Ishikawa (cell line): Measurements from ENCODE around the gene DCAKD.

ENCODE experiments used
- CEBPB ChIP-seq: IDR thresholded peaks from 2 replicates; pipeline ENCODE4 v1.6.1; 2012
- CREB1 ChIP-seq: IDR thresholded peaks from 2 replicates; pipeline ENCODE4 v1.6.1; 2012; ENCODE audit warnings: low read depth
- EGR1 ChIP-seq: IDR thresholded peaks from 2 replicates; pipeline ENCODE4 v1.6.1; 2012
- EP300 ChIP-seq: IDR thresholded peaks from 2 replicates; pipeline ENCODE4 v1.6.1; 2012; ENCODE audit warnings: borderline replicate concordance
- FOXM1 ChIP-seq: IDR thresholded peaks from 2 replicates; pipeline ENCODE4 v1.6.1; 2012; ENCODE audit warnings: low read depth, borderline replicate concordance
- NFIC ChIP-seq: IDR thresholded peaks from 2 replicates; pipeline ENCODE4 v1.6.1; 2012
- RAD21 ChIP-seq: IDR thresholded peaks from 2 replicates; pipeline ENCODE4 v1.6.1; 2012; ENCODE audit warnings: low read depth
- TAF1 ChIP-seq: IDR thresholded peaks from 2 replicates; pipeline ENCODE4 v1.6.1; 2012; ENCODE audit warnings: low read depth, mild to moderate bottlenecking
- TCF12 ChIP-seq: IDR thresholded peaks from 2 replicates; pipeline ENCODE4 v1.6.1; 2012; ENCODE audit warnings: low read depth
- TEAD4 ChIP-seq: IDR thresholded peaks from 2 replicates; pipeline ENCODE4 v1.6.1; 2012
- YY1 ChIP-seq: IDR thresholded peaks from 2 replicates; pipeline ENCODE4 v1.6.1; 2012; ENCODE audit warnings: low read depth
- ZBTB7A ChIP-seq: IDR thresholded peaks from 2 replicates; pipeline ENCODE4 v1.6.1; 2012; ENCODE audit warnings: low read depth
- TF ChIP-seq, protein P1 (sequence below): IDR thresholded peaks from 2 replicates; pipeline ENCODE4 v1.6.1; 2012
- TF ChIP-seq, protein P2 (sequence below): IDR thresholded peaks from 2 replicates; pipeline ENCODE4 v1.6.1; 2012
- TF ChIP-seq, protein P3 (sequence below): IDR thresholded peaks from 2 replicates; pipeline ENCODE4 v1.6.1; 2012; ENCODE audit warnings: low read depth, mild to moderate bottlenecking

The DCAKD gene

DNA sequence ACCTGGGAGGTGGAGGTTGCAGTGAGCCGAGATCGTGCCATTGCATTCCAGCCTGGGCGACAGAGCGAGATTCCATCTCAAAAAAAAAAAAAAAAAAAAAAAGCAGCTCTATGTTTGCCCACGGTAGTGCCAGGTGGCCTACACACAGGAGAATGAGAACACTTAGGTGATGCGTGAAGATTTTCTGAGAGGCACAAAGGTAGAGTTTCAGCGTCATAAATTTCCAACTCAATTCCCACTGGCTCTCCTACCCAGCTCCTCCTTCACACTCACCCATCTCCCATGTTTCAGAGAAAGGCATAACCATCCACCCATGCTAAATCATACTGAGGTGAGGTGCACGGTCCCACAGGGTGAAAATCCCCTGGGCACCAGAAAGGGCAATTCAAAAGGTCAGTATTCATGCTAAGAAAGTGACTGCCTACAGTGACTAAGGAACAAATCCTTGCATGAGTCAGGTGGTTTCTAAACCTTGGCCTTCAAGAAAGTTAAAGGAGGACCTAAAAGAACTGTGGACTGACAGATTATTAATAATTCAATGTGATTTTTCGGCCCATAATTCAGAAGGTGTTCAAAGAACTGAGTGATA, 4.8 kb downstream of the DCAKD start:
- TF ChIP-seq EGR1 (no peak), TAF1 (no peak), CEBPB (no peak), CREB1 (no peak), NFIC (no peak), RAD21 (no peak), TCF12 (no peak), EP300 (no peak), ZBTB7A (no peak), YY1 (no peak)
- TF ChIP-seq, protein P1, sequence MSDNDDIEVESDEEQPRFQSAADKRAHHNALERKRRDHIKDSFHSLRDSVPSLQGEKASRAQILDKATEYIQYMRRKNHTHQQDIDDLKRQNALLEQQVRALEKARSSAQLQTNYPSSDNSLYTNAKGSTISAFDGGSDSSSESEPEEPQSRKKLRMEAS = no peak
- TF ChIP-seq, protein P2, sequence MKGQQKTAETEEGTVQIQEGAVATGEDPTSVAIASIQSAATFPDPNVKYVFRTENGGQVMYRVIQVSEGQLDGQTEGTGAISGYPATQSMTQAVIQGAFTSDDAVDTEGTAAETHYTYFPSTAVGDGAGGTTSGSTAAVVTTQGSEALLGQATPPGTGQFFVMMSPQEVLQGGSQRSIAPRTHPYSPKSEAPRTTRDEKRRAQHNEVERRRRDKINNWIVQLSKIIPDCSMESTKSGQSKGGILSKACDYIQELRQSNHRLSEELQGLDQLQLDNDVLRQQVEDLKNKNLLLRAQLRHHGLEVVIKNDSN = no peak
- TF ChIP-seq, protein P3, sequence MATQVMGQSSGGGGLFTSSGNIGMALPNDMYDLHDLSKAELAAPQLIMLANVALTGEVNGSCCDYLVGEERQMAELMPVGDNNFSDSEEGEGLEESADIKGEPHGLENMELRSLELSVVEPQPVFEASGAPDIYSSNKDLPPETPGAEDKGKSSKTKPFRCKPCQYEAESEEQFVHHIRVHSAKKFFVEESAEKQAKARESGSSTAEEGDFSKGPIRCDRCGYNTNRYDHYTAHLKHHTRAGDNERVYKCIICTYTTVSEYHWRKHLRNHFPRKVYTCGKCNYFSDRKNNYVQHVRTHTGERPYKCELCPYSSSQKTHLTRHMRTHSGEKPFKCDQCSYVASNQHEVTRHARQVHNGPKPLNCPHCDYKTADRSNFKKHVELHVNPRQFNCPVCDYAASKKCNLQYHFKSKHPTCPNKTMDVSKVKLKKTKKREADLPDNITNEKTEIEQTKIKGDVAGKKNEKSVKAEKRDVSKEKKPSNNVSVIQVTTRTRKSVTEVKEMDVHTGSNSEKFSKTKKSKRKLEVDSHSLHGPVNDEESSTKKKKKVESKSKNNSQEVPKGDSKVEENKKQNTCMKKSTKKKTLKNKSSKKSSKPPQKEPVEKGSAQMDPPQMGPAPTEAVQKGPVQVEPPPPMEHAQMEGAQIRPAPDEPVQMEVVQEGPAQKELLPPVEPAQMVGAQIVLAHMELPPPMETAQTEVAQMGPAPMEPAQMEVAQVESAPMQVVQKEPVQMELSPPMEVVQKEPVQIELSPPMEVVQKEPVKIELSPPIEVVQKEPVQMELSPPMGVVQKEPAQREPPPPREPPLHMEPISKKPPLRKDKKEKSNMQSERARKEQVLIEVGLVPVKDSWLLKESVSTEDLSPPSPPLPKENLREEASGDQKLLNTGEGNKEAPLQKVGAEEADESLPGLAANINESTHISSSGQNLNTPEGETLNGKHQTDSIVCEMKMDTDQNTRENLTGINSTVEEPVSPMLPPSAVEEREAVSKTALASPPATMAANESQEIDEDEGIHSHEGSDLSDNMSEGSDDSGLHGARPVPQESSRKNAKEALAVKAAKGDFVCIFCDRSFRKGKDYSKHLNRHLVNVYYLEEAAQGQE = no peak

DNA sequence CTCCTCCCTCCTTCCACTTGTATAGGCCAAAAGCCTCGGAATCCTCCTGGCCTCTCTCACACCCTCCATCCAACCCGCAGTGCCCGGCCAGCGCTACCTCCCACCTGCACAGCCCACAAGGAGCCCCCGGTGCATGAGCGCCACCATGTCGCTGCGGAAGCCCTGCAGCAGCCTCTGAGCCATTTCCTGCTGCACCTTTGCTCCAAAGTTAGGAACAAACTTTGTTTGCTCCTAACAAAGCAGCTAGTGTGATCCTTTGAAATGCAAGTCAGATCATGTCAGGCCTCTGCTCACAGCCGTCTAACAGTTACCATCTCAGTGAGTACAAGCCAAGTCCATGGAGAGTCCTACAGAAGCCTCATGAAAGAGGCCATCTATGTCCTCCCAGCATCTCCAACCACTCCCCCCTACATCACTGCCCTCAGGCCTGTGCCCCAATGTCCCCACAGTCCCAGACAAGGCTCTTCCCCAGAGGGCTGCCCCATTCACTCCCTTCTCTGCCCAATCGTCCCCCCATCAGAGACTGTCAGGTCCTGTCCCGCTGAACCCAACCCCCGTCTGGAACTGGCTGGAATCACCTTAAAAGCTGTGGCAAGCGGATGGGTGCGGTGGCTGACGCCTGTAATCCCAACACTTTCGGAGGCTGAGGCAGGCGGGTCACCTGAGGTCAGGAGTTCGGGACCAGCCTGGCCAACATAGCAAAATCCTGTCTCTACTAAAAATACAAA, 7.5 kb downstream of the DCAKD start:
- TF ChIP-seq CREB1 = no peak
- TF ChIP-seq, protein P1 = no peak
- TF ChIP-seq TAF1 = no peak
- no peak for TF ChIP-seq CEBPB
- TF ChIP-seq, protein P3 = no peak
- TF ChIP-seq, protein P2 = no peak
- no peak for TF ChIP-seq RAD21
- no peak for TF ChIP-seq ZBTB7A
- TF ChIP-seq NFIC = no peak
- no peak for TF ChIP-seq YY1
- no peak for TF ChIP-seq TEAD4
- no peak for TF ChIP-seq FOXM1
- TF ChIP-seq EP300 = no peak
- TF ChIP-seq TCF12 = no peak

DNA sequence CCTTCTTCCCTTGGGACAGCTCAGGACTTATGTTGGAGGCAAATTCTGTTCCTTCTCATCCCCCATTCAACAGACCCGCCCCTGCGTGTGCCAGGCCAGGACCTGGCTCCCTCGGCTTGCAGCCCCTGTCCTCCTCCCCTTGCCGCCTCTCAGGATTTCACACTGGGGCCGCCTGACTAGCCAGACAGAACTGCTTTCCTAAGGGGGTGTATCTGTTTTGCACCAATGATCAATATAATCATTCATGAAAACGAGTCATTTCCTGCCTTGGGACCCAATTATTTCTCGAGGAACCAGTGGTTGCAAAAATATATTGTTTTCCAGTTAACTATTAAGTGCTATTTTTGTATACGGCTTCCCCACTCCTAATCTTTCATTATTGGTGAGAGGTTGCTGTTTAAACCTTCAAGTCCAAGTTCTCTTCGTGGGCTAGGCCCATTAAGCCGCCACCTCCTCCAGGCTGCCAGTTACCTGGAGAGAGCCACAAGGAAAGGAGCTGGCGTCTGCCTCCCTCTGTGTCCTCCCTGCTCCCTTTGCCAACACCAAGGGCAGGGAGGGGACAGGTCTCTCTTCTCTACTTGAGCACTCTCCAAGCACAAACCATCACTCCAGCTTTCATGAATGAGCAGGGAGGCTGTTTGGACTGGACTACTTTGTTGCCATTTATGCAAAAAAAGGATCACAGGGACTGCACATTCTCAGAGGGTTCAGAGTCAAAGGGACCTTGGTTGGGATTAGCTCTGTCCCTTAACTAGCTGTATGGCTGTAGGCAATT, 8.9 kb downstream of the DCAKD start:
- TF ChIP-seq EGR1 (no peak), CEBPB (no peak), EP300 (no peak), YY1 (no peak), NFIC (no peak), CREB1 (no peak), ZBTB7A (no peak), RAD21 (no peak)
- TF ChIP-seq, protein P3 = no peak

DNA sequence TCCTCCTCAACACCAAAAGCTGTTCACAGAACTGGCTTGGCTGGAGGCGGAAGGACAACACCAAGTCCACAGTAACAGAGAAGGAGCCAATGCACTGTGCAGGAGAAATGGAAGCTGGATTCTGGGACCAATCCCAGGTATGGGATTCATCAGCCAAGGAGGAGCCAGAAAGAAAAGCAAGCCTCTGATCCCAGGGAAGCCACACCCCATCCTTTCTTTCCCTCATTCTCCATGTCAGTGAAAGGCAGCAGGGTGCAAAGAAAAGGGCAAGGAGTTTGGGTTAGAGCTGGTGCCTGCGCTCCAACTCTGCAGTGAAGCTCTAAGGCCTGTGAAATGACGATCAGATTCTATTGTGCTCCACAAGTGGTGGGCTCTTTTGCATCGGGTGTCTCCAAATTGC, 11.0 kb downstream of the DCAKD start:
- TF ChIP-seq, protein P2 = no peak
- TF ChIP-seq EGR1 (no peak), TAF1 (no peak), CEBPB (no peak), EP300 (no peak), YY1 (no peak), ZBTB7A (no peak), NFIC (no peak), CREB1 (no peak), TCF12 (no peak), TEAD4 (no peak)
- TF ChIP-seq, protein P1 = no peak
- TF ChIP-seq, protein P3 = no peak
